Inflammatory macrophage treated with lipopolysaccharide for 1 hour (primary cell): ENCODE measurements around the gene LGR4.

Source experiments
- DNase-seq, 2 donors: peaks; one replicate each; pipeline ENCODE4 v3.0.0-alpha.2; 2020 to 2022

Gene LGR4

GRCh38 chr11:27427183-27427980 is 45.2 kb downstream of the LGR4 start:
- DNase-seq: no peak

GRCh38 chr11:27425814-27426213 is 46.8 kb downstream of the LGR4 start:
- no peak for DNase-seq

- peak; percentile 28 to 61 for DNase-seq
These were observed 49.5 kb downstream of the LGR4 start for GRCh38 chr11:27423125-27423524.

- no peak for DNase-seq
These were observed 50.6 kb downstream of the LGR4 start for GRCh38 chr11:27421819-27422494.

- no peak for DNase-seq
These were observed 51.6 kb downstream of the LGR4 start for GRCh38 chr11:27420722-27421572.

- DNase-seq: no peak
These were observed 52.4 kb downstream of the LGR4 start for GRCh38 chr11:27420217-27420616.

GRCh38 chr11:27418356-27418755 is 54.2 kb downstream of the LGR4 start:
- no peak for DNase-seq

- no peak for DNase-seq
These were observed 55.9 kb downstream of the LGR4 start for GRCh38 chr11:27416568-27417176.

GRCh38 chr11:27414644-27415043 is 57.9 kb downstream of the LGR4 start:
- no peak for DNase-seq

- DNase-seq: no peak
These were observed 59.4 kb downstream of the LGR4 start for GRCh38 chr11:27413218-27413617.

- DNase-seq: no peak
These were observed 60.3 kb downstream of the LGR4 start for GRCh38 chr11:27412192-27412691.

GRCh38 chr11:27411328-27411727 is 61.3 kb downstream of the LGR4 start:
- DNase-seq: no peak

- no peak for DNase-seq
These were observed 62.3 kb downstream of the LGR4 start for GRCh38 chr11:27410272-27410671.

- DNase-seq: no peak
These were observed 62.8 kb downstream of the LGR4 start for GRCh38 chr11:27409742-27410141.

GRCh38 chr11:27409049-27409448 is 63.5 kb downstream of the LGR4 start:
- no peak for DNase-seq

- DNase-seq: no peak
These were observed 64.3 kb downstream of the LGR4 start for GRCh38 chr11:27408246-27408800.

- DNase-seq: no peak
These were observed 65.9 kb downstream of the LGR4 start for GRCh38 chr11:27406498-27407354.

GRCh38 chr11:27405134-27405533 is 67.5 kb downstream of the LGR4 start:
- no peak for DNase-seq

GRCh38 chr11:27404427-27404826 is 68.2 kb downstream of the LGR4 start:
- DNase-seq: no peak

- no peak for DNase-seq
These were observed 69.4 kb downstream of the LGR4 start for GRCh38 chr11:27403195-27403594.

- no peak for DNase-seq
These were observed 70.1 kb downstream of the LGR4 start for GRCh38 chr11:27402450-27402849.
